ENCODE data around the gene FKBP14.

DNA sequence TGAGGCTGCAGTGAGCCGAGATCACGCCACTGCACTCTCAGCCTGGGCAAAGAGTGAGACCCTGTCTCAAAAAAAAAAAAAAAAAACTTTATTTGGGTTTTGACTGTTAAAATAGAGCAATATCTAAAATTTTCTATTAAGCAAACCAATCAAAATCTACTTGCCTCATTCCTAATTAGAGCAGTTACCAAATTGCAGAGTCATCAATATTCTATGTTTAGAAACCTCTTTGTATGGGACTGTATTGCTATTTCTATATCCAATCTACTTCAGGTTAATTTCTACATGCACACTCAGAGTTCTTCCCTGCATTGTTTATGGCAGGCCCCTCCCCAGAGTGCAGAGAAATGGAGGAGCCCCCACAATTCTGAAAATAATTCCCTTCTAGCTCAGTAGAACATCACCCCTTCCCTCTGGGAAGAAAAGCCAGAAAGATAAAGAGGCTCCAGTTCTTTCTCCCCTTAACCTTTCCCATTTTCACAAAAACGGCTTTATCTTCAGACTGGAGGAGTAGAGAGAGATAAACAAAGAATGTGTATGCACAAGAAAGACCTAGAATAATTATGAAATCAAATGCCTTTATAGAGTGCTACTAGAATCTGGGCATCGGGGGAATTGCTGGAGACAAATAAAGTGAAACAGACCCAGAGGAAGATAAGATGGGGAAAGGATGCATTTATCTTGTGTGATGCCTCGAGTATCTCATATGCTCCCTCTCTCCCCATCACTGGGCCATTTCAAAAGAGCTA lies 54.8 kb downstream of the FKBP14 start:
- TF ChIP-seq CTCF (IDR thresholded peaks at IDR 0.05; ENCODE audit: low read depth, low read length, poor library complexity, severe bottlenecking) (no peak), EZH2phosphoT487 (IDR thresholded peaks at IDR 0.05; ENCODE audit: borderline replicate concordance, low read length) (no peak)
